HepG2 (cell line): ENCODE data around the gene TNIP1. TPM values are rescaled to one million over a fixed set of nuclear protein-coding genes. Genes with fewer than 3 reads are reported as not detected.
A peak's percentile ranks its signal among the peaks of the same experiment; 100 is the strongest.

Experiments
- HDAC1 ChIP-seq: sonication (generic); formaldehyde crosslinking; IDR thresholded peaks from 2 replicates; pipeline ENCODE4 v1.5.1; 2020; ENCODE audit warnings: mild to moderate bottlenecking, missing genetic modification reagents
- KDM5B ChIP-seq: sonication (generic); formaldehyde crosslinking; IDR thresholded peaks from 2 replicates; pipeline ENCODE4 v1.4.0; 2020; ENCODE audit warnings: missing genetic modification reagents, mild to moderate bottlenecking, borderline replicate concordance
- RFX5 ChIP-seq: IDR thresholded peaks from 2 replicates; pipeline ENCODE4 v1.6.1; 2011; ENCODE audit warnings: low read depth, low read length, improper control_type of control experiment
- SNAPC2 ChIP-seq: sonication (generic); formaldehyde crosslinking; IDR thresholded peaks from 2 replicates; pipeline ENCODE4 v1.8.1; 2022; ENCODE audit warnings: mild to moderate bottlenecking, missing genetic modification reagents
- SP2 ChIP-seq: sonication (generic); formaldehyde crosslinking; IDR thresholded peaks from 2 replicates; pipeline ENCODE4 v1.5.1; 2020; ENCODE audit warnings: mild to moderate bottlenecking, missing genetic modification reagents
- ZBTB40 ChIP-seq, 2 experiments: fragments of 450-650 bp in 1 of 2; sonication (generic) in 1 of 2; formaldehyde crosslinking in 1 of 2; IDR thresholded peaks; 2 replicates each; pipeline versions ENCODE4 v1.6.1 to v1.8.0; 2016 to 2022; ENCODE audit warnings: antibody characterized with exemption in 1 of 2, mild to moderate bottlenecking in 1 of 2, missing genetic modification reagents in 1 of 2
- ZFP41 ChIP-seq: sonication (generic); formaldehyde crosslinking; IDR thresholded peaks from 2 replicates; pipeline ENCODE4 v1.4.0; 2020; ENCODE audit warnings: mild to moderate bottlenecking, missing genetic modification reagents, borderline replicate concordance
- ZFX ChIP-seq: sonication (generic); formaldehyde crosslinking; IDR thresholded peaks from 2 replicates; pipeline ENCODE4 v1.4.0; 2020; ENCODE audit warnings: mild to moderate bottlenecking, low read depth, missing genetic modification reagents, moderate library complexity
- ZNF414 ChIP-seq: sonication (generic); formaldehyde crosslinking; IDR thresholded peaks from 2 replicates; pipeline ENCODE4 v1.5.0; 2020; ENCODE audit warnings: missing genetic modification reagents
- ZNF430 ChIP-seq: sonication (generic); formaldehyde crosslinking; IDR thresholded peaks from 2 replicates; pipeline ENCODE4 v1.9.0; 2021; ENCODE audit warnings: mild to moderate bottlenecking, missing genetic modification reagents
- ZNF512B ChIP-seq: sonication (generic); formaldehyde crosslinking; IDR thresholded peaks from 2 replicates; pipeline ENCODE4 v1.5.1; 2020; ENCODE audit warnings: missing genetic modification reagents, mild to moderate bottlenecking, borderline replicate concordance
- ZNF547 ChIP-seq: sonication (generic); formaldehyde crosslinking; IDR thresholded peaks from 2 replicates; pipeline ENCODE4 v1.5.1; 2020; ENCODE audit warnings: mild to moderate bottlenecking, missing genetic modification reagents
- ZNF605 ChIP-seq: sonication (generic); formaldehyde crosslinking; IDR thresholded peaks from 2 replicates; pipeline ENCODE4 v1.8.0; 2022; ENCODE audit warnings: mild to moderate bottlenecking, missing genetic modification reagents
- ZNF691 ChIP-seq: sonication (generic); formaldehyde crosslinking; IDR thresholded peaks from 2 replicates; pipeline ENCODE4 v1.4.0; 2020; ENCODE audit warnings: missing genetic modification reagents, low read depth, mild to moderate bottlenecking, borderline replicate concordance
- ZSCAN21 ChIP-seq: sonication (generic); formaldehyde crosslinking; IDR thresholded peaks from 2 replicates; pipeline ENCODE4 v1.8.0; 2022; ENCODE audit warnings: mild to moderate bottlenecking, missing genetic modification reagents, moderate library complexity, borderline replicate concordance
- polyA plus RNA-seq, 8 experiments: library from polyadenylated mRNA; depleted of rRNA in 3 of 8; stranded (reverse) in 7 of 8; unstranded in 1 of 8; fragments of >200 nt; fragmentation: Illumina TruSeq in 4 of 8; extraction: Trizol in 4 of 8; gene quantifications; 2 replicates each; pipeline versions ENCODE4 v1.2.1 to v1.2.3, GENCODE V29; 2011 to 2016; ENCODE audit warnings: low read depth in 4 of 8, missing spikeins in 1 of 8, mixed read lengths in 1 of 8; ENCODE audit not compliant: insufficient read depth in 1 of 8
- total RNA-seq, 5 experiments: library from RNA; depleted of rRNA; stranded (reverse); fragments of >200 nt; fragmentation: Illumina TruSeq; extraction: Trizol; gene quantifications; 2 replicates each; pipeline ENCODE4 v1.2.3, GENCODE V29; 2016; ENCODE audit warnings: low read depth in 1 of 5

Gene TNIP1
- total and polyA plus RNA-seq, 2 of the 13 experiments (the other 11 are each of a cell fraction or from before 2014, with no cell fraction given): 26.2 to 45.9 TPM

GRCh38 chr5:151085517-151086041 is 4.7 kb upstream of the TNIP1 start (continued):
- TF ChIP-seq ZNF691 (CRISPR knock-in tag): no peak
- TF ChIP-seq KDM5B (CRISPR knock-in tag): peak; percentile 31; the same call in 1 of the 2 replicates
- 0 out of 2 replicates have a peak, but pooled peaks have one; percentile 47 for TF ChIP-seq ZNF414 (CRISPR knock-in tag)
- 0 out of 2 replicates have a peak, but pooled peaks have one; percentile 32 for TF ChIP-seq ZNF430
- TF ChIP-seq RFX5: 0 out of 2 replicates have a peak, but pooled peaks have one; percentile 43
- TF ChIP-seq ZFP41 (CRISPR knock-in tag): no peak
- TF ChIP-seq SNAPC2 (CRISPR knock-in tag): no peak
- TF ChIP-seq ZFX (CRISPR knock-in tag): peak; percentile 61
- TF ChIP-seq SP2 (CRISPR knock-in tag): 0 out of 2 replicates have a peak, but pooled peaks have one; percentile 40
- TF ChIP-seq ZSCAN21 (CRISPR knock-in tag): no peak
- TF ChIP-seq ZNF512B: no peak
- TF ChIP-seq HDAC1: peak; percentile 40; the same call in 1 of the 2 replicates
- no peak for TF ChIP-seq ZBTB40 (IDR thresholded peaks at IDR 0.05)
- no peak for TF ChIP-seq ZBTB40 (CRISPR knock-in tag; IDR thresholded peaks at IDR 0.05)
- peak; percentile 26; the same call in 1 of the 2 replicates for TF ChIP-seq ZNF605 (CRISPR knock-in tag)
- 0 out of 2 replicates have a peak, but pooled peaks have one; percentile 54 for TF ChIP-seq ZNF547
